K562 (cell line): ENCODE data around the gene NABP1. TPM values are rescaled to one million over a fixed set of nuclear protein-coding genes. Genes with fewer than 3 reads are reported as not detected.
A peak's percentile ranks its signal among the peaks of the same experiment; 100 is the strongest.

Source experiments
- ADNP ChIP-seq: fragments of 200-800 bp; sonication (Bioruptor generic); IDR thresholded peaks from 2 replicates; pipeline ENCODE4 v1.6.1; 2016; ENCODE audit warnings: missing genetic modification characterization, missing compliant biosample characterization
- CBX8 ChIP-seq: fragments of 200-600 bp; sonication (generic); IDR thresholded peaks from 2 replicates; pipeline ENCODE4 v1.6.1; 2012; ENCODE audit warnings: borderline replicate concordance, mixed run types, low read depth, mild to moderate bottlenecking, moderate library complexity, mixed read lengths, low read length, control low read depth, inconsistent platforms; ENCODE audit not compliant: poor library complexity, severe bottlenecking; ENCODE audit errors: extremely low read depth
- CEBPG ChIP-seq, 3 experiments: fragments of 200-800 bp in 1 of 3; sonication (Bioruptor generic) in 1 of 3; sonication (generic) in 1 of 3; formaldehyde crosslinking in 1 of 3; IDR thresholded peaks in 2 of 3; conservative IDR thresholded peaks in 1 of 3; 2 replicates each; pipeline versions ENCODE4 v1.6.1 to v1.8.0; 2016 to 2022; ENCODE audit warnings: missing compliant biosample characterization in 2 of 3, missing genetic modification characterization in 2 of 3, mild to moderate bottlenecking in 1 of 3, missing genetic modification reagents in 1 of 3
- DACH1 ChIP-seq: fragments of 450-650 bp; IDR thresholded peaks from 2 replicates; pipeline ENCODE4 v1.6.1; 2018; ENCODE audit not compliant: partially characterized antibody
- ETV6 ChIP-seq, 3 experiments: fragments of 150-350 bp in 1 of 3; sonication (generic) in 1 of 3; formaldehyde crosslinking in 1 of 3; IDR thresholded peaks; 2 replicates each; pipeline versions ENCODE4 v1.6.1 to v1.8.0; 2014 to 2022; ENCODE audit warnings: borderline replicate concordance in 2 of 3, low read depth in 2 of 3, antibody characterized with exemption in 1 of 3, low read length in 1 of 3, mild to moderate bottlenecking in 1 of 3, missing genetic modification reagents in 1 of 3
- FOSL1 ChIP-seq: fragments of 200-800 bp; sonication (Bioruptor generic); conservative IDR thresholded peaks from 2 replicates; pipeline ENCODE4 v1.6.1; 2016; ENCODE audit warnings: missing genetic modification characterization, missing compliant biosample characterization
- HIVEP1 ChIP-seq: fragments of 250-450 bp; sonication (Bioruptor Pico); IDR thresholded peaks from 2 replicates; pipeline ENCODE4 v1.4.0; 2020; ENCODE audit warnings: mild to moderate bottlenecking
- HLTF ChIP-seq: fragments of 450-650 bp; IDR thresholded peaks from 2 replicates; pipeline ENCODE4 v1.6.1; 2016
- HNRNPL ChIP-seq: fragments of 200-400 bp; formaldehyde crosslinking; IDR thresholded peaks from 2 replicates; pipeline ENCODE4 v1.6.1; 2017; ENCODE audit warnings: low read depth, mild to moderate bottlenecking, low read length
- RB1 ChIP-seq: fragments of 450-650 bp; IDR thresholded peaks from 2 replicates; pipeline ENCODE4 v1.6.1; 2017; ENCODE audit warnings: low read depth, mild to moderate bottlenecking
- TCF7 ChIP-seq: sonication (generic); IDR thresholded peaks from 2 replicates; pipeline ENCODE4 v1.6.1; 2016; ENCODE audit warnings: antibody characterized with exemption, borderline replicate concordance
- ZBTB1 ChIP-seq: sonication (generic); formaldehyde crosslinking; IDR thresholded peaks from 2 replicates; pipeline ENCODE4 v1.8.1; 2023; ENCODE audit warnings: missing genetic modification reagents, low read depth, mild to moderate bottlenecking, borderline replicate concordance
- ZNF146 ChIP-seq: IDR thresholded peaks from one replicate; pipeline ENCODE4 v1.6.1; 2018; ENCODE audit warnings: missing compliant biosample characterization; ENCODE audit not compliant: unreplicated experiment
- polyA plus RNA-seq, 8 experiments: library from polyadenylated mRNA; depleted of rRNA in 4 of 8; stranded (reverse) in 5 of 8; unstranded in 3 of 8; fragments of >200 nt; fragmentation: Nextera tagmentation in 2 of 8; fragmentation: Illumina TruSeq in 1 of 8; extraction: Ambion mirVana in 2 of 8; extraction: Trizol in 1 of 8; gene quantifications; 2 replicates each; pipeline versions ENCODE4 v1.2.1 to v1.2.3, GENCODE V29; 2011 to 2014; ENCODE audit warnings: inconsistent platforms in 1 of 8, missing spikeins in 1 of 8
- total RNA-seq, 7 experiments: library from RNA; depleted of rRNA in 6 of 7; stranded (reverse); fragments of >200 nt in 6 of 7; fragmentation: Illumina TruSeq in 2 of 7; extraction: Trizol in 2 of 7; gene quantifications; 2 replicates each; pipeline versions ENCODE4 v1.2.1 to v1.2.3, GENCODE V29; 2011 to 2021; ENCODE audit warnings: low replicate concordance in 1 of 7
- TF ChIP-seq, protein P1 (sequence below): fragments of 450-650 bp; IDR thresholded peaks from 2 replicates; pipeline ENCODE4 v1.6.1; 2016; ENCODE audit warnings: borderline replicate concordance
- TF ChIP-seq, protein P2 (sequence below): sonication (generic); formaldehyde crosslinking; IDR thresholded peaks from 2 replicates; pipeline ENCODE4 v1.8.0; 2022; ENCODE audit warnings: mild to moderate bottlenecking, missing genetic modification reagents
- TF ChIP-seq, protein P3 (sequence below): fragments of 450-650 bp; IDR thresholded peaks from 2 replicates; pipeline ENCODE4 v1.6.1; 2016

The NABP1 gene
- total and polyA plus RNA-seq, 9 of the 15 experiments (the other 6 are each of a cell fraction or from before 2014, with no cell fraction given), result 12.8 to 44.0 (median 20.2) TPM

DNA sequence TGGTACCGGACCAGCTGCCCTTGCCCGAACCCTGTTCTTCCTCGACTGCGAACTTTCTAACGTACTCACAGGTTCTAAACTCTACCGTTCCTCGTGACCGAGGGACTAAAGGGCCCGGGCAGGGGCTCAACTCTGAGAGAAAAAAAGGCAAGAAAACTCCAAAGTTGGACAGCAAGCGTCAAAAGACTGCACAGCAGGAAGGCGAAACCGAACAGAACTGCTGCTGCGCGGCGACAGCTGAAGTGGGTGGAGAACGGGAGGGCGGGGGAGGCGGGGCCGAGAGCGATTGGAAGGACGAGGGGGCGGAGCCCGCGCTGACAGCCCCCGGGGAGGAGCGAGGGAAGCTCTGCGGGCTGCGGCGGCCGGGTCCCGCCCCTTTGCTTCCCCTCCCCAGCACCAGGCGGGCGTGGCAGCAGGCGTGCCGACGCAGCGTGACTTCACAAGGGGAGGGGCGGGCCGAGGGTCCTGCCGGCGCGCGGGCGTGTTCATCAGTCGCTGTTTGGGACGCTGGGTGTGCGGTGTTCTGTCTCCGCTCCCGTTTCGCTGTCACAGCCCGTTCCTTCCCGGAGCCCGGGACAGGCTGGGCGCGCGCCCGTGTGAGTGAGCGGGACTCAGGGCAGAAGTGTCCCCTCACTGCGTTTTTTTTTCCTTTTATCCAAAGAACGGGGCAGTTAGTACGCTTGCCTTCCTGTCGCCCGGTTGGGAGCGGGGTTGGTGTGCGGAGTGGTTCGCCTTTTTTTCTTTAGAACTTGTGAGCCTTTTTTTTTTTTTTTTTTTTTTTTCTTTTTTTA lies at the start of gene NABP1 (continued):
- TF ChIP-seq, protein P1, sequence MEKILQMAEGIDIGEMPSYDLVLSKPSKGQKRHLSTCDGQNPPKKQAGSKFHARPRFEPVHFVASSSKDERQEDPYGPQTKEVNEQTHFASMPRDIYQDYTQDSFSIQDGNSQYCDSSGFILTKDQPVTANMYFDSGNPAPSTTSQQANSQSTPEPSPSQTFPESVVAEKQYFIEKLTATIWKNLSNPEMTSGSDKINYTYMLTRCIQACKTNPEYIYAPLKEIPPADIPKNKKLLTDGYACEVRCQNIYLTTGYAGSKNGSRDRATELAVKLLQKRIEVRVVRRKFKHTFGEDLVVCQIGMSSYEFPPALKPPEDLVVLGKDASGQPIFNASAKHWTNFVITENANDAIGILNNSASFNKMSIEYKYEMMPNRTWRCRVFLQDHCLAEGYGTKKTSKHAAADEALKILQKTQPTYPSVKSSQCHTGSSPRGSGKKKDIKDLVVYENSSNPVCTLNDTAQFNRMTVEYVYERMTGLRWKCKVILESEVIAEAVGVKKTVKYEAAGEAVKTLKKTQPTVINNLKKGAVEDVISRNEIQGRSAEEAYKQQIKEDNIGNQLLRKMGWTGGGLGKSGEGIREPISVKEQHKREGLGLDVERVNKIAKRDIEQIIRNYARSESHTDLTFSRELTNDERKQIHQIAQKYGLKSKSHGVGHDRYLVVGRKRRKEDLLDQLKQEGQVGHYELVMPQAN, result peak; percentile 28; the same call in 1 of the 2 replicates
- TF ChIP-seq HLTF (no peak), DACH1 (no peak), ZNF146 (no peak), CBX8 (no peak), HNRNPL (0 out of 2 replicates have a peak, but pooled peaks have one; percentile 81), CEBPG (CRISPR knock-in tag; IDR thresholded peaks at IDR 0.05) (no peak), CEBPG (tag; conservative IDR thresholded peaks at IDR 0.05 in 1 of 2, IDR thresholded peaks at IDR 0.05 in 1 of 2) (no peak), RB1 (0 out of 2 replicates have a peak, but pooled peaks have one; percentile 74), HIVEP1 (CRISPR knock-in tag) (no peak), ADNP (tag) (no peak), TCF7 (no peak), ETV6 (IDR thresholded peaks at IDR 0.05; ENCODE audit: borderline replicate concordance in 1 of 2, low read depth in 2 of 2, low read length in 1 of 2) (no peak; a peak in 1 of 4 replicates), ETV6 (CRISPR knock-in tag; IDR thresholded peaks at IDR 0.05; ENCODE audit: borderline replicate concordance) (peak; percentile 54; the same call in 1 of the 2 replicates), FOSL1 (tag) (no peak), ZBTB1 (CRISPR knock-in tag) (peak; percentile 48; the same call in 1 of the 2 replicates)
- TF ChIP-seq, protein P2, sequence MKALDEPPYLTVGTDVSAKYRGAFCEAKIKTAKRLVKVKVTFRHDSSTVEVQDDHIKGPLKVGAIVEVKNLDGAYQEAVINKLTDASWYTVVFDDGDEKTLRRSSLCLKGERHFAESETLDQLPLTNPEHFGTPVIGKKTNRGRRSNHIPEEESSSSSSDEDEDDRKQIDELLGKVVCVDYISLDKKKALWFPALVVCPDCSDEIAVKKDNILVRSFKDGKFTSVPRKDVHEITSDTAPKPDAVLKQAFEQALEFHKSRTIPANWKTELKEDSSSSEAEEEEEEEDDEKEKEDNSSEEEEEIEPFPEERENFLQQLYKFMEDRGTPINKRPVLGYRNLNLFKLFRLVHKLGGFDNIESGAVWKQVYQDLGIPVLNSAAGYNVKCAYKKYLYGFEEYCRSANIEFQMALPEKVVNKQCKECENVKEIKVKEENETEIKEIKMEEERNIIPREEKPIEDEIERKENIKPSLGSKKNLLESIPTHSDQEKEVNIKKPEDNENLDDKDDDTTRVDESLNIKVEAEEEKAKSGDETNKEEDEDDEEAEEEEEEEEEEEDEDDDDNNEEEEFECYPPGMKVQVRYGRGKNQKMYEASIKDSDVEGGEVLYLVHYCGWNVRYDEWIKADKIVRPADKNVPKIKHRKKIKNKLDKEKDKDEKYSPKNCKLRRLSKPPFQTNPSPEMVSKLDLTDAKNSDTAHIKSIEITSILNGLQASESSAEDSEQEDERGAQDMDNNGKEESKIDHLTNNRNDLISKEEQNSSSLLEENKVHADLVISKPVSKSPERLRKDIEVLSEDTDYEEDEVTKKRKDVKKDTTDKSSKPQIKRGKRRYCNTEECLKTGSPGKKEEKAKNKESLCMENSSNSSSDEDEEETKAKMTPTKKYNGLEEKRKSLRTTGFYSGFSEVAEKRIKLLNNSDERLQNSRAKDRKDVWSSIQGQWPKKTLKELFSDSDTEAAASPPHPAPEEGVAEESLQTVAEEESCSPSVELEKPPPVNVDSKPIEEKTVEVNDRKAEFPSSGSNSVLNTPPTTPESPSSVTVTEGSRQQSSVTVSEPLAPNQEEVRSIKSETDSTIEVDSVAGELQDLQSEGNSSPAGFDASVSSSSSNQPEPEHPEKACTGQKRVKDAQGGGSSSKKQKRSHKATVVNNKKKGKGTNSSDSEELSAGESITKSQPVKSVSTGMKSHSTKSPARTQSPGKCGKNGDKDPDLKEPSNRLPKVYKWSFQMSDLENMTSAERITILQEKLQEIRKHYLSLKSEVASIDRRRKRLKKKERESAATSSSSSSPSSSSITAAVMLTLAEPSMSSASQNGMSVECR (CRISPR knock-in tag), result 0 out of 2 replicates have a peak, but pooled peaks have one; percentile 52
- TF ChIP-seq, protein P3, sequence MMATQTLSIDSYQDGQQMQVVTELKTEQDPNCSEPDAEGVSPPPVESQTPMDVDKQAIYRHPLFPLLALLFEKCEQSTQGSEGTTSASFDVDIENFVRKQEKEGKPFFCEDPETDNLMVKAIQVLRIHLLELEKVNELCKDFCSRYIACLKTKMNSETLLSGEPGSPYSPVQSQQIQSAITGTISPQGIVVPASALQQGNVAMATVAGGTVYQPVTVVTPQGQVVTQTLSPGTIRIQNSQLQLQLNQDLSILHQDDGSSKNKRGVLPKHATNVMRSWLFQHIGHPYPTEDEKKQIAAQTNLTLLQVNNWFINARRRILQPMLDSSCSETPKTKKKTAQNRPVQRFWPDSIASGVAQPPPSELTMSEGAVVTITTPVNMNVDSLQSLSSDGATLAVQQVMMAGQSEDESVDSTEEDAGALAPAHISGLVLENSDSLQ, result peak; percentile 84
